HepG2 (cell line): ENCODE measurements around the gene NPB. TPM values are rescaled to one million over a fixed set of nuclear protein-coding genes. Genes with fewer than 3 reads are reported as not detected.

Source experiments
- CREB1 ChIP-seq, 2 experiments: fragments of 450-650 bp in 1 of 2; IDR thresholded peaks; 2 replicates each; pipeline ENCODE4 v1.6.1; 2016 to 2017; ENCODE audit warnings: control low read depth in 1 of 2, mild to moderate bottlenecking in 1 of 2, missing compliant biosample characterization in 1 of 2, missing genetic modification characterization in 1 of 2
- CSRNP1 ChIP-seq: sonication (generic); formaldehyde crosslinking; IDR thresholded peaks from 2 replicates; pipeline ENCODE4 v1.8.1; 2023; ENCODE audit warnings: mild to moderate bottlenecking, missing genetic modification reagents
- DZIP1 ChIP-seq: sonication (generic); formaldehyde crosslinking; IDR thresholded peaks from 2 replicates; pipeline ENCODE4 v1.5.0; 2020; ENCODE audit warnings: mild to moderate bottlenecking, missing genetic modification reagents
- FIP1L1 ChIP-seq: fragments of 200-400 bp; formaldehyde crosslinking; IDR thresholded peaks from 2 replicates; pipeline ENCODE4 v1.6.1; 2018; ENCODE audit warnings: low read depth, mild to moderate bottlenecking, low read length, moderate library complexity, borderline replicate concordance; ENCODE audit not compliant: insufficient read depth
- NR1H2 ChIP-seq: sonication (generic); formaldehyde crosslinking; IDR thresholded peaks from 2 replicates; pipeline ENCODE4 v1.8.1; 2022; ENCODE audit warnings: low read depth, missing genetic modification reagents, borderline replicate concordance
- NR2F6 ChIP-seq, 2 experiments: IDR thresholded peaks; 2 replicates each; pipeline ENCODE4 v1.6.1; 2016; ENCODE audit warnings: antibody characterized with exemption in 1 of 2, mild to moderate bottlenecking in 1 of 2
- PAWR ChIP-seq: sonication (generic); formaldehyde crosslinking; IDR thresholded peaks from 2 replicates; pipeline ENCODE4 v1.4.0; 2020; ENCODE audit warnings: missing genetic modification reagents, mild to moderate bottlenecking, borderline replicate concordance
- REXO4 ChIP-seq: sonication (generic); formaldehyde crosslinking; IDR thresholded peaks from 2 replicates; pipeline ENCODE4 v1.8.0; 2022; ENCODE audit warnings: missing genetic modification reagents, mild to moderate bottlenecking, borderline replicate concordance
- SALL1 ChIP-seq: sonication (generic); formaldehyde crosslinking; IDR thresholded peaks from 2 replicates; pipeline ENCODE4 v1.8.0; 2022; ENCODE audit warnings: mild to moderate bottlenecking, missing genetic modification reagents
- SIN3B ChIP-seq: fragments of 150-350 bp; IDR thresholded peaks from 2 replicates; pipeline ENCODE4 v1.6.1; 2014; ENCODE audit warnings: low read length
- SMYD3 ChIP-seq: sonication (generic); formaldehyde crosslinking; IDR thresholded peaks from 2 replicates; pipeline ENCODE4 v1.8.1; 2023; ENCODE audit warnings: mild to moderate bottlenecking, missing genetic modification reagents
- TRIM22 ChIP-seq: fragments of 450-650 bp; IDR thresholded peaks from 2 replicates; pipeline ENCODE4 v1.6.1; 2017
- ZBTB26 ChIP-seq: IDR thresholded peaks from 2 replicates; pipeline ENCODE4 v1.6.1; 2016; ENCODE audit warnings: missing compliant biosample characterization, missing genetic modification reagents, borderline replicate concordance
- ZBTB4 ChIP-seq: sonication (generic); formaldehyde crosslinking; IDR thresholded peaks from 2 replicates; pipeline ENCODE4 v1.4.0; 2020; ENCODE audit warnings: missing genetic modification reagents, mild to moderate bottlenecking, borderline replicate concordance
- ZNF136 ChIP-seq: sonication (generic); formaldehyde crosslinking; IDR thresholded peaks from 2 replicates; pipeline ENCODE4 v1.8.1; 2022; ENCODE audit warnings: low read depth, mild to moderate bottlenecking, moderate library complexity, missing genetic modification reagents
- ZNF225 ChIP-seq: sonication (generic); formaldehyde crosslinking; IDR thresholded peaks from 2 replicates; pipeline ENCODE4 v1.4.0; 2020; ENCODE audit warnings: mild to moderate bottlenecking, missing genetic modification reagents
- ZNF354B ChIP-seq: sonication (generic); formaldehyde crosslinking; IDR thresholded peaks from 2 replicates; pipeline ENCODE4 v1.8.0; 2022; ENCODE audit warnings: mild to moderate bottlenecking, missing genetic modification reagents
- ZNF383 ChIP-seq: sonication (generic); formaldehyde crosslinking; IDR thresholded peaks from 2 replicates; pipeline ENCODE4 v1.4.0; 2020; ENCODE audit warnings: missing genetic modification reagents, mild to moderate bottlenecking, borderline replicate concordance
- polyA plus RNA-seq, 8 experiments: library from polyadenylated mRNA; depleted of rRNA in 3 of 8; stranded (reverse) in 7 of 8; unstranded in 1 of 8; fragments of >200 nt; fragmentation: Illumina TruSeq in 4 of 8; extraction: Trizol in 4 of 8; gene quantifications; 2 replicates each; pipeline versions ENCODE4 v1.2.1 to v1.2.3, GENCODE V29; 2011 to 2016; ENCODE audit warnings: low read depth in 4 of 8, missing spikeins in 1 of 8, mixed read lengths in 1 of 8; ENCODE audit not compliant: insufficient read depth in 1 of 8
- total RNA-seq, 5 experiments: library from RNA; depleted of rRNA; stranded (reverse); fragments of >200 nt; fragmentation: Illumina TruSeq; extraction: Trizol; gene quantifications; 2 replicates each; pipeline ENCODE4 v1.2.3, GENCODE V29; 2016; ENCODE audit warnings: low read depth in 1 of 5

The NPB gene
- total and polyA plus RNA-seq, 2 of the 13 experiments (the other 11 are each of a cell fraction or from before 2014, with no cell fraction given) = 0.11 to 0.93 TPM

GRCh38 chr17:81917565-81918332, 15.7 kb downstream of the NPB start, which contains the start of gene SIRT7 (continued):
- TF ChIP-seq ZNF354B (CRISPR knock-in tag) (no peak), DZIP1 (CRISPR knock-in tag) (no peak), TRIM22 (no peak), ZNF383 (CRISPR knock-in tag) (no peak), ZNF225 (CRISPR knock-in tag) (no peak), SIN3B (0 out of 2 replicates have a peak, but pooled peaks have one; percentile 20), SMYD3 (CRISPR knock-in tag) (no peak), REXO4 (no peak), FIP1L1 (no peak), ZNF136 (no peak), NR2F6 (IDR thresholded peaks at IDR 0.05) (no peak), NR2F6 (CRISPR knock-in tag; IDR thresholded peaks at IDR 0.05) (no peak), NR1H2 (CRISPR knock-in tag) (no peak), CREB1 (IDR thresholded peaks at IDR 0.05) (no peak), CREB1 (CRISPR knock-in tag; IDR thresholded peaks at IDR 0.05) (no peak), SALL1 (CRISPR knock-in tag) (no peak), ZBTB4 (no peak), ZBTB26 (CRISPR knock-in tag) (no peak), PAWR (no peak), CSRNP1 (CRISPR knock-in tag) (no peak)
